B cell (primary cell): ENCODE measurements around the gene CACNA1G.

ENCODE experiments used
- EZH2 ChIP-seq: IDR thresholded peaks from 2 replicates; pipeline ENCODE4 v1.6.1; 2012; ENCODE audit warnings: borderline replicate concordance, low read depth, mild to moderate bottlenecking, moderate library complexity, low read length; ENCODE audit not compliant: insufficient read depth, poor library complexity, severe bottlenecking
- TF ChIP-seq, protein P1 (sequence below): fragments of 200-600 bp; IDR thresholded peaks from one replicate; pipeline ENCODE4 v1.8.0; 2022; ENCODE audit warnings: antibody characterized with exemption, mild to moderate bottlenecking

DNA sequence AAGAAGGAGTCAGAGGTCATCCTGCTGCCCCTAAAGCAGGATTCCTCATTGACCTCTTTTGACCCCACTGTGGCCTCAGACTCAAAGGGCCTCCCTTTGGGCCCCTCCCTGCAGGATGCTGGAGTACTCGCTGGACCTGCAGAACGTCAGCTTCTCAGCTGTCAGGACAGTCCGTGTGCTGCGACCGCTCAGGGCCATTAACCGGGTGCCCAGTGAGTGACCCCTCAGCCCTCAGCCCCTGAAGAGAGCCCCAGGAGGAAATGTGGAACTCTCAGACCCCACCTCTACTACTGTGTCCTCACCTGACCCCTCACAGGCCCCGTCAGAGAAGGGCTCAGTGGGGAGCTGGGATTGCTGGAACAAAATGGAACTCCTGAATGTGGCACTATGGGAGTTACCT is 9.1 kb downstream of the CACNA1G start:
- TF ChIP-seq, protein P1, sequence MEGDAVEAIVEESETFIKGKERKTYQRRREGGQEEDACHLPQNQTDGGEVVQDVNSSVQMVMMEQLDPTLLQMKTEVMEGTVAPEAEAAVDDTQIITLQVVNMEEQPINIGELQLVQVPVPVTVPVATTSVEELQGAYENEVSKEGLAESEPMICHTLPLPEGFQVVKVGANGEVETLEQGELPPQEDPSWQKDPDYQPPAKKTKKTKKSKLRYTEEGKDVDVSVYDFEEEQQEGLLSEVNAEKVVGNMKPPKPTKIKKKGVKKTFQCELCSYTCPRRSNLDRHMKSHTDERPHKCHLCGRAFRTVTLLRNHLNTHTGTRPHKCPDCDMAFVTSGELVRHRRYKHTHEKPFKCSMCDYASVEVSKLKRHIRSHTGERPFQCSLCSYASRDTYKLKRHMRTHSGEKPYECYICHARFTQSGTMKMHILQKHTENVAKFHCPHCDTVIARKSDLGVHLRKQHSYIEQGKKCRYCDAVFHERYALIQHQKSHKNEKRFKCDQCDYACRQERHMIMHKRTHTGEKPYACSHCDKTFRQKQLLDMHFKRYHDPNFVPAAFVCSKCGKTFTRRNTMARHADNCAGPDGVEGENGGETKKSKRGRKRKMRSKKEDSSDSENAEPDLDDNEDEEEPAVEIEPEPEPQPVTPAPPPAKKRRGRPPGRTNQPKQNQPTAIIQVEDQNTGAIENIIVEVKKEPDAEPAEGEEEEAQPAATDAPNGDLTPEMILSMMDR = no peak
- no peak for TF ChIP-seq EZH2
